Measurements from ENCODE around the gene GCSAML.
"Not testable (repeated sequence)": the region's sequence is repeated elsewhere in the genome, so short reads cannot be mapped to it uniquely, and the experiment has no call there.

GCSAML gene

GRCh38 chr1:247548769-247549182 is at the start of gene GCSAML:
Gene GCSAML, plus strand, starts transcription at chr1:247549134. Its CDS starts 58 bp downstream, at chr1:247549192.
- no peak for DNase-seq (ENCODE audit: low read depth)

- no peak for DNase-seq (ENCODE audit: low read depth)
Observed at GRCh38 chr1:247500865-247501264, 48.1 kb upstream of the GCSAML start.

GRCh38 chr1:247506831-247507230 is 42.1 kb upstream of the GCSAML start:
- DNase-seq (ENCODE audit: low read depth): no peak

GRCh38 chr1:247517795-247518612 is 30.9 kb upstream of the GCSAML start:
- DNase-seq (ENCODE audit: low read depth): no peak

GRCh38 chr1:247518613-247518891 is 30.4 kb upstream of the GCSAML start:
- no peak for DNase-seq (ENCODE audit: low read depth)

GRCh38 chr1:247521886-247522285 is 27.0 kb upstream of the GCSAML start:
- DNase-seq (ENCODE audit: low read depth): not testable (repeated sequence)

GRCh38 chr1:247528812-247529474 is 20.0 kb upstream of the GCSAML start:
- no peak for DNase-seq (ENCODE audit: low read depth)

GRCh38 chr1:247529771-247530355 is 19.1 kb upstream of the GCSAML start:
- no peak for DNase-seq (ENCODE audit: low read depth)

GRCh38 chr1:247530785-247531184 is 18.1 kb upstream of the GCSAML start:
- no peak for DNase-seq (ENCODE audit: low read depth)

- DNase-seq (ENCODE audit: low read depth): no peak
Observed at GRCh38 chr1:247531937-247532336, 17.0 kb upstream of the GCSAML start.

GRCh38 chr1:247535402-247535801 is 13.5 kb upstream of the GCSAML start:
- no peak for DNase-seq (ENCODE audit: low read depth)

GRCh38 chr1:247536340-247536739 is 12.6 kb upstream of the GCSAML start, which contains the start of gene OR2C3:
Gene OR2C3, minus strand, starts transcription at chr1:247536440. Its CDS starts 3,929 bp downstream, at chr1:247532511.
- no peak for DNase-seq (ENCODE audit: low read depth)

GRCh38 chr1:247538561-247538960 is 10.4 kb upstream of the GCSAML start:
- no peak for DNase-seq (ENCODE audit: low read depth)

GRCh38 chr1:247539215-247539614 is 9.7 kb upstream of the GCSAML start:
- no peak for DNase-seq (ENCODE audit: low read depth)

- no peak for DNase-seq (ENCODE audit: low read depth)
Observed at GRCh38 chr1:247540581-247540980, 8.4 kb upstream of the GCSAML start.

- DNase-seq (ENCODE audit: low read depth): no peak
Observed at GRCh38 chr1:247542811-247543210, 6.1 kb upstream of the GCSAML start.

GRCh38 chr1:247548092-247548491 is 842 bp upstream of the GCSAML start:
- no peak for DNase-seq (ENCODE audit: low read depth)

GRCh38 chr1:247551721-247552120 is 2.8 kb downstream of the GCSAML start:
- no peak for DNase-seq (ENCODE audit: low read depth)

GRCh38 chr1:247552231-247552630 is 3.3 kb downstream of the GCSAML start:
- DNase-seq (ENCODE audit: low read depth): no peak

GRCh38 chr1:247557926-247558674 is 9.2 kb downstream of the GCSAML start:
- no peak for DNase-seq (ENCODE audit: low read depth)

- DNase-seq (ENCODE audit: low read depth): no peak
Observed at GRCh38 chr1:247561711-247562110, 12.8 kb downstream of the GCSAML start.

- no peak for DNase-seq (ENCODE audit: low read depth)
Observed at GRCh38 chr1:247562198-247562597, 13.3 kb downstream of the GCSAML start.
